NCI-H187 treated with DMSO at 0.1 percent for 48 hours (cell line): ENCODE results near the gene PSMB4.

Experiments
- DNase-seq: peaks from one replicate; lab custom pipeline; 2025; lab: John Stamatoyannopoulos, UW

The PSMB4 gene

DNA sequence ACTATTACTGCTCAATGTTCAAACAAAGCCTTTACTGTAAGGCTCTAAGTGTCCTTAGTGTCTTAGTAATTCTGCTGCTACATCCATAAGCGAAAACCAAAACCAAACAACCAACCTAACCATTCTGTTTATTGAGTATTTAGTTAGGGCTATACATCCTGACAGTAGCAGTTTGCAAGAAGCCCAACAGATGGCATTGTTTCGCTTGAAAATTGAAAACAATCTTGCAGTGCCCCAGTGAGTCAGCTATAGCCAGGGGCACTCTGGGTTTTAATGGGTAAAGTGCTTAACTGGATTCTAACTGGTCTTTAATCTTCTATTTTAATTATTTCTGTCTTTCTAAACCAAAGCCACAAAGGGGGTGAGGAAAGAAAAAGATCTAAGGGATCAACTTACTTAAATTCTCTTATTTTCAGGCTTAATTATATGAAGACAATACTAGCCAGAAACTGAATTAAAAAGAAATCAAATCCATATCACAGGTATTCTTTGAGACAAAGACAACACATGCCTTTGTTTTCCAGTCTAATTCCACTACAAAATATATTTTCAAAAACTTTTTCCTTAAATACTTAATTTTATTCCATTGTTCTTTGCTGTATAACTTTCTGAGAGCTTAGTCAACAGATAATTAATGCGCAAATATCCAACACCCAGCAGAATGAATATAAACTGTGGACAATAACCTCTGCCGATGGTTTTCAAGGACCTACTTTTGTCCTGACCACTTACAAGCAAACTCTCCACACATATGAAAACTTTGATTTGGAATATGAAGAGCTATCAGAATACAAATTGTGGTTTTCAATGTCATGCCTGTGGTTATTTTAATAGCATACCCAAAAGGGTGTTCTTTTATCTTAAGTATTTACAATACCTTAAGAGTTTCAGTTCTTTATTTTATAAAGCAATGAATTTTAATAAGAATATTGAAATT, 44.7 kb downstream of the PSMB4 start:
- DNase-seq = no peak

DNA sequence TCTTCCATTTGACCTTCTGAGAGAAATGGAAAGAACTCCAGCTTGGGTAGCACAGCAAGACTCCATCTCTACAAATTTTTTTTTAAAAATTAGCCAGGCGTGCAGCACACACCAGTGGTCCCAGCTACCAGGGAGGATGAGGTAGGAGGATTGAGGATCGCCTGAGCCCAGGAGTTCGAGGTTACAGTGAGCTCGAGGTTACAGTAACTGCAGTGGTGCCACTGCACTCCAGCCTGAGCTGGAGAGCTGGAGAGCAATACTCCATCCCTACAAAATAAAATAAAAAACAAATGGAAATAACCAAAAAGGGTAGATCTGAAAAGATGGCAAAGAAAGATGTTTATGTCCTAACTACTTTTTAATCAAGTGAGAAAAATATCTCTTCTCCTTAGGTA, 45.4 kb downstream of the PSMB4 start:
- no peak for DNase-seq

DNA sequence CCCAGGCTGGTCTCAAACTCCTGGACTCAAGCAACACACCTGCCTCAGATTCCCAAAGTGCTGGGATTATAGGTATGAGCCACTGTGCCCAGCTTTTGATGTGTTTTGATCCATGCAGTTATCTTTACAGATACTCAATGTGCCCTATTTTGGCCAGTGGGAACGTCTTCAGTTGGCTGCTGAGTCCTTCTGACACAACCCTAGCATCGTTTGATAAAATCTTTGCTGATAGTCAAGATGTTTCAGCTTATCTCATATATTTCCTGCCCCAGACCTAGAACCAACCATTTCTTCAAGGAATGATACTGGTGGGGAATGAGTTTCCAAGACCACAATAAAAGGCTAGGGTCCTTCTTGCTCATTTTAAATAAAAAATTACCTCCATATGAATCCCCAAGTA, 48.3 kb downstream of the PSMB4 start:
- DNase-seq = no peak
